ENCODE measurements around the gene OPA3.

OPA3 gene

GRCh38 chr19:45595814-45596213 lies 11.2 kb upstream of the OPA3 start:
- TF ChIP-seq CTCF (IDR thresholded peaks at IDR 0.05): no peak
- H3K27ac ChIP-seq: no peak overlapping the region

GRCh38 chr19:45593520-45593919 lies 8.9 kb upstream of the OPA3 start:
- TF ChIP-seq CTCF (IDR thresholded peaks at IDR 0.05) (no peak), ZFX (IDR thresholded peaks at IDR 0.05; ENCODE audit: borderline replicate concordance) (no peak)
- no peak overlapping the region for H3K27ac ChIP-seq

- no peak overlapping the region for H3K27ac ChIP-seq
- TF ChIP-seq CTCF (IDR thresholded peaks at IDR 0.05) (no peak), ZFX (IDR thresholded peaks at IDR 0.05; ENCODE audit: borderline replicate concordance) (no peak)
Measured at GRCh38 chr19:45592366-45592765, 7.8 kb upstream of the OPA3 start.

GRCh38 chr19:45591638-45592005 lies 7.0 kb upstream of the OPA3 start:
- TF ChIP-seq ZFX (IDR thresholded peaks at IDR 0.05; ENCODE audit: borderline replicate concordance): no peak
- no peak for TF ChIP-seq CTCF (IDR thresholded peaks at IDR 0.05)
- H3K27ac ChIP-seq: no peak overlapping the region

- TF ChIP-seq ZFX (IDR thresholded peaks at IDR 0.05; ENCODE audit: borderline replicate concordance): no peak
- peak; percentile 87 for TF ChIP-seq CTCF (IDR thresholded peaks at IDR 0.05)
- no peak overlapping the region for H3K27ac ChIP-seq
Measured at GRCh38 chr19:45591004-45591637, 6.5 kb upstream of the OPA3 start.

GRCh38 chr19:45590300-45591003 lies 5.8 kb upstream of the OPA3 start:
- no peak overlapping the region for H3K27ac ChIP-seq
- TF ChIP-seq CTCF (IDR thresholded peaks at IDR 0.05) (no peak), ZFX (IDR thresholded peaks at IDR 0.05; ENCODE audit: borderline replicate concordance) (no peak)

GRCh38 chr19:45589768-45590167 lies 5.2 kb upstream of the OPA3 start:
- TF ChIP-seq CTCF (IDR thresholded peaks at IDR 0.05) (no peak), ZFX (IDR thresholded peaks at IDR 0.05; ENCODE audit: borderline replicate concordance) (no peak)

More at GRCh38 chr19:45589768-45590167, 5.2 kb upstream of the OPA3 start:
- no peak overlapping the region for H3K27ac ChIP-seq

All from 22Rv1 (cell line).